Measurements from ENCODE around the gene NUP107. TPM values are rescaled to one million over a fixed set of nuclear protein-coding genes. Genes with fewer than 3 reads are reported as not detected.

The NUP107 gene
- total RNA-seq, 2 donors from 2014 or later: 31.3 to 56.6 TPM

GRCh38 chr12:68788554-68789143 is 101.9 kb downstream of the NUP107 start:
- intact Hi-C loops (cut with DNase I): no loop called here
- H3K9me3 ChIP-seq: no peaks in the 10 kb centered on the region
- H3K36me3 ChIP-seq: no peaks in the 10 kb centered on the region
- DNase-seq: no peak
- H3K4me3 ChIP-seq: no peak overlapping the region
- no peak overlapping the region for H3K27ac ChIP-seq
- no peak for TF ChIP-seq CTCF (IDR thresholded peaks at IDR 0.05)
- H3K27me3 ChIP-seq: no peaks in the 10 kb centered on the region
- H3K9ac ChIP-seq (ENCODE audit: low read depth in 2 of 2, low read length in 2 of 2): no peak overlapping the region
- no peaks in the 10 kb centered on the region for H3K4me1 ChIP-seq

- Histone ChIP-seq H3K27ac (no peak overlapping the region), H3K27me3 (no peaks in the 10 kb centered on the region), H3K4me1 (no peaks in the 10 kb centered on the region), H3K36me3 (no peaks in the 10 kb centered on the region), H3K9ac (ENCODE audit: low read depth in 2 of 2, low read length in 2 of 2) (no peak overlapping the region), H3K9me3 (no peaks in the 10 kb centered on the region), H3K4me3 (no peak overlapping the region)
- DNase-seq: no peak
- intact Hi-C loops (cut with DNase I): no loop called here
- TF ChIP-seq CTCF (IDR thresholded peaks at IDR 0.05): no peak
These were observed 102.5 kb downstream of the NUP107 start for GRCh38 chr12:68789144-68789878.

GRCh38 chr12:68790081-68790951 is 103.5 kb downstream of the NUP107 start:
- no peaks in the 10 kb centered on the region for H3K36me3 ChIP-seq
- H3K27me3 ChIP-seq: no peaks in the 10 kb centered on the region
- DNase-seq: no peak
- no peak overlapping the region for H3K4me3 ChIP-seq
- no peaks in the 10 kb centered on the region for H3K4me1 ChIP-seq
- no peaks in the 10 kb centered on the region for H3K9me3 ChIP-seq
- H3K27ac ChIP-seq: no peak overlapping the region
- TF ChIP-seq CTCF (IDR thresholded peaks at IDR 0.05): no peak
- no peak overlapping the region for H3K9ac ChIP-seq (ENCODE audit: low read depth in 2 of 2, low read length in 2 of 2)
- intact Hi-C loops (cut with DNase I): no loop called here

GRCh38 chr12:68790952-68791234 is 104.1 kb downstream of the NUP107 start:
- intact Hi-C loops (cut with DNase I): no loop called here
- DNase-seq: no peak
- TF ChIP-seq CTCF (IDR thresholded peaks at IDR 0.05): no peak
- H3K27me3 ChIP-seq: no peaks in the 10 kb centered on the region
- no peak overlapping the region for H3K27ac ChIP-seq
- H3K9ac ChIP-seq (ENCODE audit: low read depth in 2 of 2, low read length in 2 of 2): no peak overlapping the region
- no peaks in the 10 kb centered on the region for H3K4me1 ChIP-seq
- no peaks in the 10 kb centered on the region for H3K9me3 ChIP-seq
- H3K36me3 ChIP-seq: no peaks in the 10 kb centered on the region
- H3K4me3 ChIP-seq: no peak overlapping the region

- Histone ChIP-seq H3K4me3 (no peak overlapping the region), H3K27me3 (no peaks in the 10 kb centered on the region), H3K4me1 (no peaks in the 10 kb centered on the region), H3K36me3 (no peaks in the 10 kb centered on the region), H3K9me3 (no peaks in the 10 kb centered on the region), H3K9ac (ENCODE audit: low read depth in 2 of 2, low read length in 2 of 2) (no peak overlapping the region), H3K27ac (no peak overlapping the region)
- no peak for TF ChIP-seq CTCF (IDR thresholded peaks at IDR 0.05)
- DNase-seq: no peak
- intact Hi-C loops (cut with DNase I): no loop called here
These were observed 105.2 kb downstream of the NUP107 start for GRCh38 chr12:68791897-68792481.

Data from colonic mucosa (tissue), 4 donors.